GM18858 (cell line): ENCODE results near the gene TTC28.

Experiments
- ATAC-seq: cut with Tn5 transposase; IDR thresholded peaks from one replicate; pipeline ENCODE4 v1.9.1; 2021; ENCODE audit not compliant: unreplicated experiment

The TTC28 gene

DNA sequence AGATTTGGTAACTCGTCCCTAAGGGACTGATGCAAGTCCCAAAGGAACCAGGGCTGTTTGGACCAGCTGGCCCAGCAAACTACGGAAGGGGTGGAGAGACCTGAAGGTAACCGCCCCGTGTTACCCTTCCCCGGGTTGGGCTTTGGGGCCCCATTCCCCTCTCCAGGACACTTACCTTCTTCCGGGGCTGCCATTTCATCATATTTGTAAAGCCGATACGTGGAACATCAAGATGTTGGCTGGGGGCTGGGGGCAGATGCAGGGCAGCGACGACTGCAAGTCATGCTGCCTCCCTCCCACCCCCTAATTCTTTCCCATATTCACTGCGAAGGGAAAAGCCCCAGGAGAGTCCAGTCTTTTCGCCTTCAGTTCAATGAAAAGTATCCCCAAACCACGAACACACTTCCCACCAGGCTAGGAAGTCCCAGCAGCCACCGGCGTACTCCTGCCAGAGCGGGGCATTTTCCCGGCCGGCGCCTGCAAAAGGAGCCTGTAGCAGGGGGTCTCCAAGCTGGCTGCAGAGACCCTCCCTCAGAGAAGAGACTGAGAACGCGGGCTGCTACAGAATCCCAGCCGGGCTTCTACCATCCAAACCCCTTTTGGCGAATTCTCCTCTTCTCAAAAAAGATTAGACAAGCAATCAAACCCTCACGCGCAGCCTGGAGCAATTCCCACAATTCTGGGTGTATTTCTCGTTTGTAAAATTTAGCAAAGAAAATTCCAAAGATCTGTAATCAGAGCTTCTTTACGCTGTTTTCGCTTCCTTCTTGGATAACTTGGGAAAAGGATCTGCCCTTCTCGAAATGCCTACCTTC is 236.7 kb downstream of the TTC28 start:
- no peak for ATAC-seq

DNA sequence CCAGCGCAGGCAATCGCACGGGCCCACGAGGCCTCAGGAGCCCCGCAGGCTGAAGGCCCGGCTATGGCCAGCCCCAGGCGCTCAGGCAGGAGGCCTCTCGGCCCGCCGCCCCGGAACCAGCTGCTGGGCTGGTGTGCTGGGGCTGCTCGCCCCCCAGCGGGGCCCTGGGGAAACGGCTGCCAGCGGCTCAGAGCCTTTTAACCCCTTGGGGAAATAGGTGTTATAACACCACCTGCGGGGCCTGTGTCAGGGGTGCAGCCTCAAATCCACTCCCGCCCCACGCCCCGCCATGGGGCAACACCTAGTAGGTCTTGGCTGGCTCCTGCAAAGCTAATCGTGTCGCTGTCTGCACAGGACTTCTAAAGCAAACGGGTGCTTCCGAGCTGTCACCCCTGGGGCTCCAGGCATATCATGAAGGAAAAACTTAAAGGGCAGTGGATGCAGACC is 237.4 kb downstream of the TTC28 start:
- no peak for ATAC-seq

DNA sequence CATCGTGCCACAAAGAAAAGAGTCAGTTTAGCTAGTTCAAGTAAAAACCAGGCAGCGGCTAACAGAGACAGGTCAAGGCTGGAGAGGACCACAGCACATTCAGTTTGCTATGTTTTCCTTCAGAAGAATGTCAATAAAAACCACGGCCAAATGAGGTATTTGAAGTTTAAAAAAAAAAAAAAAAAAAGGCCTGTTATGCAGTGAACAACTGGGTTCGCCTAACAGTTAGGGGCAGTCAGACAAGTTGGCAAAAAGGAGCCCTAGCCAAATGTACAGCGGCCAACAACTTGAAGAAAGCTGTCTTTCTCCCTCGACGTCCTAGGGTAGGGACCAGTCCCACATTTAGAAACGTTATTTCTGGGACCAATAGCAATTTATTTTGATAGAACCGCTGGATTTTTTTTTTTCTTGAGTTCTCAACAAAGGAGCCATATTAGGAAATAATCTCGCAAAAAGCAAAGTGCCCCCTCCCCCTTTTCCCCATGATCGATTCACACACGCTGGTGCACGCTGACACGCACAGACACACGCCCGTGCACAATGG is 237.8 kb downstream of the TTC28 start:
- ATAC-seq = no peak

DNA sequence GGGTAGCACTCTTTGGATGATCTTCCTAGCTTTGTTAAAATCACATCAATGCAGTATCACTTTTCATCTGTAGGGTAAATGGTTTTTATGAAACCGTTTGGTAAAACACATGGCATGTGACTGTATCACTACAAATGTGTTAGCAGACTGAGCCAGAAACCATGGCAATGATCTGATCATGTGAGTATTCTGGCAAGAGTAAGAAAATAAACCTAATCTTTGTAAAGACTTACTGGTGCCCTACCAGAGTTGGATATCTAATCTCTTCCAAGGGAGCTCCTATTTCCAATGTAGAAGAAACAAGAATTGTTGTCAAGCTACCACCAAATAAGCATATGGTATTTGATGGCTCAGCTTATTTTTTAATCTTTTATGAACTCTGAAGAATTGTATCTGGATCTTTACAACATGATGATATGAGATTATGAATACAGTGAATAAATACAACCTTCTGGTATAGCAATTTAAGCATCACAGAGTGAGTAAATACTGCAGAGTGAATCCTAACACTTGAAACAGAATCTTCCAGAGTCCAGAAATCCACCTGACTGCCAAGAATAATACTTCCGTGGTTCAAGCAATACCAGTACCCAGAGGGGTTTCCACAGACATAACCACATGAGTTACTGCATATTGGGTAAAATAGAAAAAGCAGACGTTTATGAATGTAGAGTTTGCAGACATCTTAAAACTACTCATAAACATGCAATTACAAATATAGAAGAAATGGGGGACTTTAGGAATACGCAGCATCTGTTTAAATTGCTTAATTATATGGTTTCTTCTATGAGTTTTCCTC is 238.8 kb downstream of the TTC28 start:
- no peak for ATAC-seq

DNA sequence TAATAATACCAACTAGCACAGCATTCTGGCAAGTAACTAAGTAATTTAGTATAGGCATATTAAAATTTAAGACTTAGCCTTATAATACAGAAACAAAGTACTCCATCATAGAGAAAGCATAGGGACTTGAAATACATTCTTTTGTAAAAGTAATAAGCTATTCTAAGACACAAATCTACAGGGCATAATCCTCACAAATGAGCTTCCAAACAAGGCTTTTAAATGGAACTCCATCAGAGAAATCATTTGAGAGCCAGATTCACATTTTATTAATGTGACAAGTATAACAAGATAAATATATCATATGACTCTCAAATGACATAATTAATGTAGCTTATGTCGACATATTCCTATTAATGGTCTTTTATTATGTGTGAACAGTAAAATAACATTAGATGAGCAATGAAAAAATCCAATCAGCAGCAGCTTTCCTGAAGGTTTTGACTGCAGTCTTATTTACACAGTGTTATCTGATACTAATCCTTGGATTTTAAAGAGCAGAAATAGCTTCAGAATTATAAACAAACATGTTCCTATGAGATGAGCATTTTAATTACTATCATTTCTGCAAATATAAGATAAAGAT is 241.4 kb downstream of the TTC28 start:
- no peak for ATAC-seq

DNA sequence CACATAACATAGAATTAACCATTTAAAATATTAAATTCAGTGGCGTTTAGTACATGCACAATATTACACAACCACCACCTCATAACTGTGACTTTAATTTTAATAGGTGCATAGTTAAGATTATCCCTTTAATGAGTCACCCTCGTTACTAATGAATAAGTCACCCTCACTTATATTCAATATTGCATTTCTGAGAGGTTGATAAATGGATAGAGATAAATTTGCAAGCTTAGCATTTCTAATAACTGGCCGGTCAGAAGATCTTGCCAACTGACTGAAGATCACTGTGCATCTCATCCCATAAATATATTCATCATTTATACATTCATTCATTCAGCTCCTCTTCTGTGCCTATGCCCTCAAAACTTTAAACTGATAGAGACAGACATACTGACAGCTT is 243.7 kb downstream of the TTC28 start:
- no peak for ATAC-seq

DNA sequence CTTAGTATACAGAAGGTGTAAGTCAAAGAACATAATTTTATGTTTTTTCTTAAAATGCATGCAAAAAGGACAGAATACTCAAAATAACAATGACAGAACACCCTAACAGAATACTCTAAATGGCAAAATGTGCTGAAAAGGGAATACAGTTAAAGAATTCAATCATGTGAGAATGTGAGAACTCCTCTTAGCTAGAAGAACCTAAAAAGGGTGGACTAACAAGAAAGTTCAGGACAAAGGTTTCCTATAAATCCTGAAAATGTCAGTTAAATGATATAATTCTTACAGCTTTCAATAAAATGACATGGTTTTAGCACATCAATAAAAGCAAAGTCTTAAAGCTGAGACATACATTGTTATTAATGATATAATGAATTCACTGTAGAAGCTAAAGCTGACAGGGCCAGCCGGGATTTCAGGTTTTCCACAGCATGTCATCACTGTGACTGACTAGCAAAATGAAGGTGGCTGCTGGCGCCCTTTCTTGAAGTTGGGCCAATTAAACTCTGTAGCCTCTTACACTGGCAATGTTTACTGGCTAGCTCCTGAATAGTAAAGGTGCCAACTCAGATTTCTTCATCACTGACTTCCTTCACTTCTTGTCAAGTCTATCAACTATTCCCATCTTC is 244.4 kb downstream of the TTC28 start:
- no peak for ATAC-seq

DNA sequence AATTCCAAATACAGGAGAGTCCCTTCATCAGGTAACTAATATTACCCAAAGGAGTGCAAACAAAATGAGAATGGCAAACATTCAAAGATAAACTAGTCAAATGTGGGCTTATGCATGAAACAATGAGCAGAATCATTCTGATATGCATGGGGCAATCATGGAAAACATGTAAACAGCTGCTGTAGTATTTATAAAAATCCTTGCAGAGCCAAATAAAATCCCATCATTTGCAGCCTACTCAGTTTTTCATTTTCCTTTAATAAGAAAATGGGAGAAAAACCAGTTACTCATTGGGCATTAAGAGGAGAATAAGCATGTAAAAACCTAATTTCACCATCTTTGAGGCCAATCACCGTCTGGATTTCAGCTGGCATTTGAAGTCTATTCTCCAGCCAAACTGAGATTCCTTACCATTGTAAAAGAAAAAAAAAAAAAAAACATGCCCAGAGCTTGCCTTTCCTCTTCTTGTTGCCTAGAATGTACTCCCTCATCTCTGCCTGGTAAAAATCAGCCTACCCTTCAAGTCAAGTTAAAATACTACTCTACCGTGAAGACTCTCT is 249.1 kb downstream of the TTC28 start:
- no peak for ATAC-seq

DNA sequence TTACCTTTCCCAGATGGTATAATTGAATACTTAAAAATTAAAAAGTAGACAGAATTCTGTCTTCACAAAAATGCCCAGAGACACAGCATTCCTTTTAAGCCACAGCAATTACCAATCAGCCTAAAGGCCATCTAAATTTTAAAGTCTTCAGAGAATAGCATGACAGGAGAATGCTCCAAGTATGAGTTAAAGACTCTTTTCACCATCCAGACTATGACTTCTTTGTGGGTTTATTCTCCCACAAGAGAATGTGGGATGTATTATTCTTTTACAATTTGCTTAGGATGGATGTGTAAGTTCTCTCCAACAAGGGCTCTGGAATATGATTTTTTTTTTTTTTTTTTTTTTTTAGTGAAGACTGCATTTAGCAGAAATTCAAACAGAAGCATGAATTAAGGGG is 249.9 kb downstream of the TTC28 start:
- no peak for ATAC-seq

DNA sequence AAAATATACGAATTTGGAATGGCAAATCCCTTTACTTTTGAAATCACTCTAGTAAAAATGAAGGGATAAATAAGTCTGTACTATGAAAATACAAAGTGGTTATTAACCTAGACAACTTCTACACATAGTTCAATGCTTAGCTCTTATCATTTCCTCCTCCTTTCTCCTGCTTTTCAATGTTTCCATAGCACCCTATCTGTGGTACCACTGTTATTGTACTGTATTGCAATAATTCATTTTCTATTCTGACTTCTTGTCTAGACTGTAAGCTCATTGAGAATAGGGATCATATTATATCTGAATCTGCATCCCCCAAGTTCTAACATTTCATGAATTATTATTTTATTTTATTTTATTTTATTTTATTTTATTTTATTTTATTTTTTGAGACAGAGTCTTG is 251.4 kb downstream of the TTC28 start:
- ATAC-seq = no peak

DNA sequence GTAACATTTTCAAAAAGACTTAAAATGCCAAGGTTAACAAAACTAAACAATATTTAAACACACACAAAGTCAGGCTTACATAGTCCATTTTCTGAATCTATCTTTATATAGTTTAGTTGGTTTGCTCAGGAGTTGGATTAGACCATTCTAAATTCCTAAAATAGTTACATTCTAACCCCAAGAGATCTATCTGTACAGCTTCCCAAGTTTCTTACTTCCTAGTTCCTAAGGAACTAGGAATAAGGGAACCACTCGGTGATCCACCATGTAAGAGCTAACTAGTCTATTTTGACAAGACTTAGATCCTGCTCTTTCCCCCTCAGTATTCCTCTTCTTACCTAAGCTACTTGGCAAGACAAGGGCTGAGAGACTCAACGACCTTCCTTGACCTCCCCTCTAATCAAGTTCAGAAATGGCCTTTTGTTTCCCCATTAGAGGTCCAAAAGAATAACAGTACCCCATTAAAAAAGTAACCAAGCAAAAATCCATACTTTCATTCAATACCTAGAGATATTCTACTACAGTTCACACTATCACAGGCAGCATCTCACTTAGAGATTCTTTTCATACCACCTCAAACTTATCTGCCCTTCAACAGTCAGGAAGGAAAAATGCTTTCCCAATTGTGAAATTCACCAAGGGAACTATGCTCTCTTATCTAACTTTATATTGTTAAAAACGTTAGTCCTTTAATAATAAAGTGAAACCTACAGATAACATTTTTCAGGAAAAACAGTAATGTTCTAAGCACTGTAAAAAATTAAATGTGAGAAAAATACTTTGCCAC is 253.1 kb downstream of the TTC28 start:
- ATAC-seq = no peak

DNA sequence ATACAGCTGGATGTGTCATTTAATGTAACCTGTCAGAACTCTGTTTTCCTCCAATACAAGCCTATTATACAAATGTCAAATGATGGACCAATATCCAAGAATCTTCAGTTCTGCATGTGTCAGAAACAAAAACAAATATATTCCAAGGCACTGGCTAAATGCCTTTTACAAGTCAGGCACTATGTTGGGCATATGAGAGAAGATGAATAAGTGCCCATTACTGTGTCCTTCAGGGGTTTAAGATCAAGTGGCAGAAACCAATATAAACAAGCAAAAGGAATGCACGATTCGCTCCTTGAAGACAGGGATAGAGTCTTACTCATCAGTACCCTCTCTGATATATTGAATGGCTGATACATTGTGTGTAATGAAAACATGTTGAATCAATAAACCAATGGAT is 254.4 kb downstream of the TTC28 start:
- ATAC-seq = no peak

DNA sequence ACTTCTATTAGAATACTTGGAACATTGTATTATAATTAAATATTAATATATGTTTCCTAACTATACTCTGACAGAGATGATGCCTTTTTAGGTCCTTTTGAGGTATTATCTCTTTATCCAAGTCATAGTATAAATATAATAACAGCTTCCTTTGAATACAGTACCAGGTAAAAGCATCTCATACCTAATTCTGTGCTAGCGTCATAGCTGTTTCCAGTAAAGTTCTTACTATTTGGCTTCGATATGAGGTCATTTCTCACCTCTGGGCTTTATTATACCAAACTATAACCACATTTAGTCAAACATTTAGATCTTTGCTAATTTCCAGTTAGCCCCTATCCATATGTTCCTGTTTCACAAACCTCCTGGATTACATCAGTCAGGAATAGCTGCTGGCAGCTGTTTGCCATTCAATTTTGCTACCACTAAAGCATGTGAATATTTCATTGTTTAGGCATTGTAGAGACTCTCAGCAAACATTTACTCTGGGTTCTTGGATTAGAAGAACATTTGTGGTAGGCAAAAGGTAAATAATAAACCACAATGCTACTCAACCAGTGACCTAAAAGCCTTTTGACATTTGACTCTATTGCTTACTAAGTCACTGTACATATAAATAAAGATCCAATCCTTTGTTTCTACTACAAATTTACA is 255.1 kb downstream of the TTC28 start:
- ATAC-seq = no peak

DNA sequence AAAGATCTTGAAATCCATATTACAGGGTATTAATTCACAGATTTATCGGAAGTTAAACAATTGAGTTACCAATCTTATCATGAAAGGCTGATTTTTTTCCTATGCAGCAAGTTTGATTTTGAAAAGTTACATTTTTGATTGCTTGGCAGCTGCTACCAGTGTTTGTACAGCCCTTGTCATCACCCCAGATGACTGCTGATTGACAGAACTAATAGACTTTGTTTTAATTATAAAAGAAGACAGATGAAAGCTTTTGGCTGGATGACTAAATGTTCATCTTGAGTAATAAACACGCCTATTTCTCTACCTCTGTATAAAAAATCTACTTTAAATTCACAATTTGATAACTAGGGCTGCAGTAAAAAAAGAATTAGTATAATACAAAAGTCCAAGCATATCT is 259.7 kb downstream of the TTC28 start:
- ATAC-seq = no peak

DNA sequence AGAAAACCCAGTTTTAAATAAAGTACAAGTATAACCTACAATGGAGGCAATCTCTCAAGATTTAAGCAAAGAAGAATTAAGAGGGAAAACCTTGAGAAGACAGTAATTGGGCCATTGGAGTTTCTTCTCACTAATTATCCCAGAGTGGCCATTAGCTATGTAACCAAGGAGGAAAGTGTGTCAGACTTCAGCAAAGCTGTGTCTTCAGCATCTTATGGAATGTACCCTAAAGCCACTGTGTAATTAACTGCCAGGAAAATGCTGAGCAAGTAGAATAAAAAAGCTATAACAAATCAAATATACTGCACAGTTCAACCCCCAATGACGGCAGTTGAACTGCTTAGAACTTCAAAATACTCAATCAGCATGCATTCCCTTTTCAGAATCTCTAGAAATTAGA is 261.6 kb downstream of the TTC28 start:
- no peak for ATAC-seq

DNA sequence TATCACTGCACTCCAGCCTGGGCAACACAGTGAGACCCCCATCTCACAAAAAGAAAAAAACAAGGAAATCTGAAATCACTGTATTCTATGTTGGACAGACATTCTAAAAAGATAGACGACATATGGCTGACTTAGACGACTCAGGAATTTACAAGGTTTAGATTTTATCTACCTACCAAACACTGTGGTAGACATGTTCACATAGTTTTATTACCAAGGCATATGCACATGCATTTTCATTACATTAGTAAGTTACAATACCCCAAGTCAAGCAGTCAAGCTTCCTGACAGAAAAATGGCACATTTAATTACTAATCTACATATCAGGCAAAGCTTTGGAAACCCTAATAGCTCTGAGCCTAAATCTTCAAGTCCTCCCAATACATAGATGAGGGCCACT is 262.2 kb downstream of the TTC28 start:
- ATAC-seq = no peak

DNA sequence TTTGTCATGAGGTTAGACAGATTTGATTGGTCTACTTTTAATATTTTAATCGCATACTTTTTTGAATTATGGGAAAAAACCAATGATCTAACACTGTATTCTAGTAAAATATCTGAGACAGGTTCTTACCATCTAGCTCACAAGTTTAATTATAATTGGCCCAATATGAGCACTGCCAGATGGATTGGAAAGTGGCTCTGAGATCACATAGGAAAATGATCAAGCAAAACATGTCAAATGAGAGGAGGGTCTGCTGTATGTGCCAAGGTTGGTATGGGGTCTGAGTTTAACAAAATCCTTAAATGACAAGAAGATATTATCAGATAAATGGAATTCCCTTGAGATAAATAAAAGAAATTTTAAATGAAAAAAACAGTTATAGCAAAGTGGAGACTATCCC is 264.7 kb downstream of the TTC28 start:
- ATAC-seq = no peak

DNA sequence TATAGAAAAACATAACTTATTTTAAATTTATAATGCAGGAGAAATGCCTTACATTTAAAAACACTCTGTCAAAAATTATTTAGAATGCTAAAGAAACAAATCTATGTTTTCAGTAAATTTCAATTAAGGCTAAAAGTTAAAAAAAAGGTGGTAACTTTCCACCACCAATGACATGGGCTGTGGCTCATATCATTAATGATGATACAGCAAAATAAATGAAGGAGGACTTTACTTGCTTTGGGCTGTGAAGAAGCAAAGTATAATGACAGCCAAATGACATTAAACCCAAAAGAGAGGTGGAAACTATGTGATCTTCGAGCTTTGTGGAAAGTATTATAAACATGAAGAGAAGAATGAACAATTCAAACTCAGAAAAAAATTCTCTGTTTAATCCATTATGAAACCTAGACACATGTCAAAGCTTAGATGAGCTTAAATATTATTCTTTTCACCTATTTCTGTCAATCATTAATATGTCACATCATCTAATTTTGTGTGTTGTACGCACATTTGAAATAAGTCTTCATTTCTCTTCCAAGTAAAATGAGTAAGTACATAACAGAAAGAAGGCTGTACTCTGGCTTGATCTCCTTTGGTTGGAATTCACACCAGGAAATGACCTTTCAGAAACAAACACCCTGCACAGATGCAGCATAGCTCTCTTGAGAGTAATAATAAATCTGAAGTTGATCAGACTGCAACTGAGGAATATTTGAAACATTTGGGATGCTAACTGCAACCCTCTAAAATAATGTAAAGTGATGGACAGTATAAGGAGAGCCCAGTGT is 265.8 kb downstream of the TTC28 start:
- no peak for ATAC-seq

DNA sequence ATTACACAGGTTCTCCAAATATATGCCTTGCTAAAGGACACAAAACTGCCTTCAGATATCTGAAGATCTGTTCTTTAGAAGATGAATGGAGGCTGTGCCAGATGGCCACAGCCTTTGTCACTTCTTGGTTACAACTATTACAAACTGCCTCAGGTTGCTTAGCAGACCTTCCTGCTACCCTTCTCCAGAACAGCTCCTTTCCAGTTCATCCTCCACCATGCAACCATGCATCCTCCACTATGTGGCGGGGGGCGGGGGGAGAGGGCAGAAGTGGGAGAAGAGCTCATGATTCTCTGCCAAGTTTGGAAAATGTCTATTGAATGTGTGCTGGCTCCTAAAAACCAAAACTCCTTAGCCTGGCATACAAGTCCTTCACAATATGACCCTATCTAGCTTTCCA is 267.5 kb downstream of the TTC28 start:
- no peak for ATAC-seq
